ENCODE measurements around the gene POLR2A. TPM values are rescaled to one million over a fixed set of nuclear protein-coding genes. Genes with fewer than 3 reads are reported as not detected.
"Not testable (repeated sequence)": the region's sequence is repeated elsewhere in the genome, so short reads cannot be mapped to it uniquely, and the experiment has no call there.

POLR2A gene
- total RNA-seq, 1 donor from 2014 or later, result 32.7 TPM

- no peaks in the 10 kb centered on the region for H3K36me3 ChIP-seq
- no peaks in the 10 kb centered on the region for H3K9me3 ChIP-seq (ENCODE audit: low read depth)
- peaks cover 24% of the 10 kb centered on the region for H4K20me1 ChIP-seq (ENCODE audit: low read depth)
- DNase-seq (ENCODE audit: low spot score), result no peak
- H3K27me3 ChIP-seq, result no peaks in the 10 kb centered on the region
- H3K79me2 ChIP-seq (ENCODE audit: low read depth), result peaks cover 11% of the 10 kb centered on the region
- no peak overlapping the region for H3K4me3 ChIP-seq
- no peaks in the 10 kb centered on the region for H3K9me3 Mint-ChIP-seq
- H3K4me1 ChIP-seq, result no peaks in the 10 kb centered on the region
- H3K4me2 ChIP-seq, result no peak overlapping the region
- H3F3A ChIP-seq (ENCODE audit: low read depth), result no peaks in the 10 kb centered on the region
- no peak overlapping the region for H2AFZ ChIP-seq (replicated peaks)
- TF ChIP-seq CTCF (IDR thresholded peaks at IDR 0.05) (no peak), EZH2phosphoT487 (IDR thresholded peaks at IDR 0.05) (no peak), EZH2 (IDR thresholded peaks at IDR 0.05) (no peak)
- no peak overlapping the region for H3K27ac Mint-ChIP-seq
- peaks cover 6% of the 10 kb centered on the region for H3K36me3 Mint-ChIP-seq
- H3K27me3 Mint-ChIP-seq (ENCODE audit: insufficient read depth, low read depth), result peaks cover 8% of the 10 kb centered on the region
- no peak overlapping the region for H3K4me3 Mint-ChIP-seq
- peaks cover 25% of the 10 kb centered on the region for H3K4me1 Mint-ChIP-seq
- H3K27ac ChIP-seq, result no peak overlapping the region
- no peak overlapping the region for H3K9ac ChIP-seq
Observed at GRCh38 chr17:7468290-7468689, 15.9 kb upstream of the POLR2A start.

GRCh38 chr17:7468804-7469389 is 15.3 kb upstream of the POLR2A start:
- Histone ChIP-seq H3K79me2 (ENCODE audit: low read depth) (peaks cover 16% of the 10 kb centered on the region), H2AFZ (replicated peaks) (no peak overlapping the region), H3K27me3 (no peaks in the 10 kb centered on the region), H3K4me1 (no peaks in the 10 kb centered on the region), H3K4me3 (no peak overlapping the region), H3K9me3 (ENCODE audit: low read depth) (no peaks in the 10 kb centered on the region), H3K9ac (no peak overlapping the region), H4K20me1 (ENCODE audit: low read depth) (peaks cover 24% of the 10 kb centered on the region), H3K36me3 (no peaks in the 10 kb centered on the region), H3K27ac (no peak overlapping the region), H3K4me2 (no peak overlapping the region), H3F3A (ENCODE audit: low read depth) (no peaks in the 10 kb centered on the region)
- H3K27me3 Mint-ChIP-seq (ENCODE audit: insufficient read depth, low read depth), result peaks cover 8% of the 10 kb centered on the region
- no peak overlapping the region for H3K4me3 Mint-ChIP-seq
- H3K36me3 Mint-ChIP-seq, result peaks cover 6% of the 10 kb centered on the region
- no peaks in the 10 kb centered on the region for H3K9me3 Mint-ChIP-seq
- H3K27ac Mint-ChIP-seq, result no peak overlapping the region
- DNase-seq (ENCODE audit: low spot score), result no peak
- TF ChIP-seq CTCF (IDR thresholded peaks at IDR 0.05), result no peak
- TF ChIP-seq EZH2phosphoT487 (IDR thresholded peaks at IDR 0.05), result no peak
- TF ChIP-seq EZH2 (IDR thresholded peaks at IDR 0.05), result no peak
- peaks cover 25% of the 10 kb centered on the region for H3K4me1 Mint-ChIP-seq

GRCh38 chr17:7469843-7470242 is 14.3 kb upstream of the POLR2A start:
- H3K9me3 ChIP-seq (ENCODE audit: low read depth); H3K4me1 ChIP-seq; H3K27me3 Mint-ChIP-seq (ENCODE audit: insufficient read depth, low read depth); H3K27ac ChIP-seq; H3K4me3 Mint-ChIP-seq; H3K36me3 ChIP-seq; H3K4me3 ChIP-seq; H3K9me3 Mint-ChIP-seq; H3K4me2 ChIP-seq; H3K27me3 ChIP-seq; H3F3A ChIP-seq (ENCODE audit: low read depth); H2AFZ ChIP-seq (replicated peaks); H3K36me3 Mint-ChIP-seq; H3K9ac ChIP-seq; DNase-seq (ENCODE audit: low spot score); H3K27ac Mint-ChIP-seq: not testable (repeated sequence)
- peaks cover 23% of the 10 kb centered on the region for H3K79me2 ChIP-seq (ENCODE audit: low read depth)
- peaks cover 24% of the 10 kb centered on the region for H4K20me1 ChIP-seq (ENCODE audit: low read depth)
- H3K4me1 Mint-ChIP-seq, result peaks cover 25% of the 10 kb centered on the region

- not testable (repeated sequence) for H3K4me3 ChIP-seq; H3K36me3 ChIP-seq; H3K4me1 ChIP-seq; H3K9ac ChIP-seq; H3K9me3 Mint-ChIP-seq; H3K27me3 ChIP-seq; H2AFZ ChIP-seq (replicated peaks); H3K4me2 ChIP-seq; H3K27ac ChIP-seq; H3F3A ChIP-seq (ENCODE audit: low read depth); DNase-seq (ENCODE audit: low spot score); H3K27me3 Mint-ChIP-seq (ENCODE audit: insufficient read depth, low read depth); H3K9me3 ChIP-seq (ENCODE audit: low read depth); H3K27ac Mint-ChIP-seq; H3K4me3 Mint-ChIP-seq; H3K36me3 Mint-ChIP-seq
- Histone ChIP-seq H4K20me1 (ENCODE audit: low read depth) (peaks cover 24% of the 10 kb centered on the region), H3K79me2 (ENCODE audit: low read depth) (peaks cover 29% of the 10 kb centered on the region)
- H3K4me1 Mint-ChIP-seq, result peaks cover 25% of the 10 kb centered on the region
Observed at GRCh38 chr17:7470457-7470973, 13.7 kb upstream of the POLR2A start.

Data from neural progenitor cell (in vitro differentiated cells).